Fibroblast of the conjunctiva (primary cell): Measurements from ENCODE around the gene MAVS.
"Not testable (repeated sequence)": the region's sequence is repeated elsewhere in the genome, so short reads cannot be mapped to it uniquely, and the experiment has no call there.

Experiments
- DNase-seq: peaks from one replicate; pipeline ENCODE4 v3.0.0-alpha.2; 2010; ENCODE audit warnings: low read depth

MAVS gene

DNA sequence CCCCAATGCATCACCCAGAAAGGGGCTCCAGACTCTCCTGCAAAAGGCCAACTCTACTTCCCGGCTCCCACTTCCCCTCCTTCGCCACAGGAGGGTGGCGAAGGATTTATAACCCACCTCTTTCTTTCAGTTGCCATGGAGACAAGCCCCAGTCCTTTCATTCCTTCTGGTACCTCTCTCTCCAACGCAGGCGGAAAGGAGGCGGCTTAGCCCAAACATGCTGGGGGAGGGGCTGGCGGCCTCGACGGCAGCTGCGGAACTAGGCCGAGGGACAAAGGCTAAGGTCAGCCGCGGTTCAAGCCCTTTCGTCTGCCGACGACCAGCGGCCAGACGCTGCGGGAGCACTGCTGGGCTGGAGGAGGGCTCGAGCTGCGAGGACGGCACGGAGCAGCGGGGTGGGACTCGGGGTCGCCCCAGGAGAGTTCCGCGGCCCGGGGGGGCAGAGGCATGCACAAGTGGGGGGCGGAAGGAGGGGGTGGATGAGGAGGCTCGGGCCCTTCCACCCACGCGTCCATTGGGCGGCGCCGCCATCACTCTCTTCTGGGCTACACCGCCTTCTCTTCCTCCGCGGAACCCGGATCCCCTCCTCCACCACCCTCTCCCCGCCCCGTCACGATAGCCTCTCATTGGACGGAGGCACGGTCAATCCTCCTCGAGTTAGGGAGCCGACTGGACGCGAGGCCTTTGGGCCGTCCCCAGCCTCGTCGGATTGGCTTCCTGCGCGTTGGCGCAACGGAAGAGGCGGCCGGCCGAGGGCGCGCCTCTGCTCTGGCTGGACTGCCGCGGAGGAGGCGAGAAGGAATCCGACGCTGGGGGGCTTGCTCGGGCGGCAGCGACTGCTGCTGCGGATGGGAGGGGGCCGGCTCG, 42.2 kb downstream of the MAVS start, which contains the start of gene PANK2:
Gene PANK2, plus strand, starts transcription at position 766 of the 867 bp plus-strand sequence.
- DNase-seq: peak; percentile 98

DNA sequence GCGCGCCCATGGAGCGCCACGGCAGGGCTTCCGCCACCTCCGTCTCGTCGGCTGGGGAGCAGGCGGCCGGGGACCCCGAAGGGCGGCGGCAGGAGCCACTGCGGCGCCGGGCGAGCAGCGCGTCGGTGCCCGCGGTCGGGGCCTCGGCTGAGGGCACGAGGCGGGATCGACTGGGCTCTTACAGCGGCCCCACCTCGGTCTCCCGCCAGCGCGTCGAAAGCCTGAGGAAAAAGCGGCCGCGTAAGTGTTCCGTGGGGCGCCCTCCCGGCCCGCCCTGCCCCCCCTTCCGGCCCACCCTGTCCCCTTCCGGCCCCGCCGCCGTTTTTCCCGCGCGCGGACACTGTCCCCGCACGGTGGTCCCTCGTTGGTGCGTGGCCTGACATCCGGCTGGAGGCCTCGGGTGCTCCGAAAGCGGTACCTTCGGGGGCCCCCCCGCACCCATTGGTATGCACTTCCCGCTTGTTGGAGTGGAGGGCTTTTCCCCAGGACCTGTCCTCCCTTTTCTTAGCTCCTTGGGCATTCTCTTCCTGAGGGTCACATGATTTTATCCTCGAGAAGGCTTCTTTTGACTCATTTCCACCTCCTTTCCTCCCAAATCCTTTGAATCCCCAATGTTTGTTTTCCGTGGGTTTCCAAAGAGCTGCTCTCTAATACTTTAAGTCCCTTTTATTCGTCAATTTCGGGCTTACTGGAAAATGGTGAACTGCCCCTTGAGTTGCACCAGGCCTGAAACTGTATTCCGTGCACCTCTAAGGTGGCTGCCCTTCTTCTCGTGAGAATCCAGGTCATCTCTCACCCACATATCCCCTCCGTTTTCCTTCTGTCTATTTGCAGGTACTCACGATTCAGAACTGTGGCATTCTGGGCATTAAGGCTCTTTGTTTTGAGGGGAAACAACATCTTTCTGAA, 43.1 kb downstream of the MAVS start:
- DNase-seq: no peak

DNA sequence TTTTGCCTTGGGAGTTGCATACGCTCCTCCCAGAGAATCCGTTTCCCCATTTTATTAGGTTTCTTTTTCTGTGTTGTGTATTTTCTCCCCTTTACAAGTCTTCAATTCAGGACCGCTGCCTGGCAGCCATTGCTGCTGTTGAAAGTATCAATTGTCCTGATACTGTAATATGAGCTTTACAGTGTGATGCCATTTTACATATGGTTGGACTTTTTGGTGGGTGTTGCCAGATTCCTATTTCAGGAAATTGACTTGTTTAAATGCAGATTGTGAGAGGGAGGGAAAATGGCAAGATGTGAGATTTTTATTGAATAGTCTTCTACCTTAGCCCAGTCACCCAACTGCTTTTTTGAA, 43.7 kb downstream of the MAVS start:
- peak; percentile 20 for DNase-seq

DNA sequence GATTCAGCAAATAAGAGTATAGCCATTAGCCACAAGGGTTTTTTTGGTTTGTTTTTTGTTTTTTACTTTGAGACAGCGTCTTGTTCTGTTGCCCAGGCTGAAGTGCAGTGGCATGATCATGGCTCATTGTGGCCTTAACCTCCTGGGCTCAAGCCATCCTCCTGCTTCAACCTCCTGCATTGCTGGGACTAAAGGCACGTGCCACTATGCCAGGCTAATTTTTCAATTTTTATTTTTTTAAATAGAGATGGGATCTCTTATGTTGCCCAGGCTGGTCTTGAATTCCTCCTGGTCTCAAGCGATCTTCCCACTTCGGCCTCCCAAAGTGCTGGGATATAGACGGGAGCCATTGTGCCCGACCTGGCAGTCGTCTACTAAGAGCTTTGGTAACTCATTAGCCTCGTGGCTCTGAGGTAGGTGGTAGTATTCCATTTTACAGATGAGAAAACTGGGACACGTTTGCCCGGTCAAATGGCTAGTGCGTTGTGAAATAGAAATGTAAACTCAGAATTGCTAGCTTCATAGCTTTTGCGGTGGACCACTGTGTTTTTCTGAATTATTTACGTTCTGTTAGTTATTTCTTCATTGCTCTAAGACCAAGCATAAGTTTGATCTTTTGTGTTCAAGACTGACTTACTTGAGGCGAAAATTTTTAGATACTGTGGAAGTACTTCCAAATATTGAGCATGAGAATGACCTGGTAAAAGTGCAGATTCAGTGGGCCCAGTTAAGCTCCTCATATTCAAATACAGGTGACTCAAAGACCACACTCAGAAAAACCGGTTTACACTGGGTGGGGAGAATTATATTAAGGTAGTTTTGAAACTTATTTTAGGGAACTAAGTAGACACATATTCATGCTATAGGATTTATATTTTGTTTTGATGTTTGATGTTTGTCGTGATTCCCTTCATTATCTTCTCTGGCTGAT, 44.6 kb downstream of the MAVS start:
- no peak for DNase-seq

DNA sequence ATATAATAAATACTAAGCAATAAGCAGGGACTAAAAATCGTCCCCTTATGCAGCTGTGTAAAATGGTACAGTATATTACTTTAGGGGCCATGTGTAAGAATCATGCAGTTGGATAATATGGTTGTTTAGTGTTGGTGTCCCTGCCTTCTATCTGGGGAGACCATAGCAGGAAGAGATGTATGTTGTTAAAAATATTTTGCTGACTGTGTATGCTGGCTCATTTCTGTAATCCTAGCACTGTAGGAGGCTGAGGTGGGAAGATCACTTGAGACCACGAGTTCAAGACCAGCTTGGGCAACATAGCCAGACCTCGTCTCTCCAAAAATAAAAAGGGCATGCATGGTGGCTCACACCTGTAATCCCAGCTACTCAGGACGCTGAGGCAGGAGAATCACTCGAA, 48.2 kb downstream of the MAVS start:
- no peak for DNase-seq

DNA sequence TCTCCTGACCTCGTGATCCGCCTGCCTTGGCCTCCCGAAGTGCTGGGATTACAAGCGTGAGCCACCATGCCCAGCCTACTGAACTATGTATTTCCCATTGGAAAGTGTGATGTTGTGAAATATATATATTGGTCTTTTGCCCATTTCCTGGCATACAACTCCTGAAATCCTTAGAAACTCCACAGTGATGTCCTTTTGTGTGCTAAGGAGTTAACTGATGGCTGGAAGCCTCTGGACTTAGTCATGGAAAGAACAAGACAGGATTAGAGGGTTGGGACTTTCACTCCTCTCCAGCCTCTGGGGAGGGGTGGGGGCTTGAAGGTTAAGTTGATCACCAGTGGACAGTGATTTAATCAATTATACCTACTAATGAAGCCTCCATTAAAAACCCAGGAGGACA, 49.7 kb downstream of the MAVS start:
- DNase-seq: no peak

DNA sequence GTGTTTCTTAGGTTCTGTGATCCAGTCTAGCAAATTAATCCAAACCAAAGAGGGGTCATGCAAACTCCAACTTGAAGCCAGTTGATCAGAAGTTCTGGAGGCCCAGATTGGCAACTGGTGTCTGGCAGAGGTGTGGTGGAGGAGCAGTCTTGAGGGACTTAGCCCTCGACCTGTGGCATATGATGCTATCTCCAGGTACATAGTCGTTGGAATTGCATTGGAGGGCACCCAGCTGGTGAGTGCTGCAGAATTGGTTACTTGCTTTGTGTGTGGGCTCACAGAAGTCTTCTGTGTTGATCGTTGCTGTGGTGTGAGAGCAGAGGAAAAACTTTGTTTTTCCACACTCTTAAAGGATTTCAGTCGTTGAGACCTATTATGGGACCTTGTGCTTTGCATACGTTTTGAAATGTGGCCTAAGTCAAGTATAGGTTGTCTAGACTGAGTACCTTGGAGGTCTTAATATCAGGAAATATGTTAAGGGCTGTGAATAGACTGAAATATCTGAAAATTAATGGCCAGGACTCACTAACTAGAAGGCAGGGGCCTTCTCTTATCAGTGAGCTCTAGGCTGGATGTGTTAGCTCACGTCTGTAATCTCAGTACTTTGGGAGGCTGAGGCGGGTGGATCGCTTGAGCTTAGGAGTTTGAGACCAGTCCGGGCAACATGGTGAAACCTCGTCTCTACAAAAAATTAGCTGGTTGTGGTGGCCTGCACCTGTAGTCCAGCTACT, 50.4 kb downstream of the MAVS start:
- DNase-seq: no peak

DNA sequence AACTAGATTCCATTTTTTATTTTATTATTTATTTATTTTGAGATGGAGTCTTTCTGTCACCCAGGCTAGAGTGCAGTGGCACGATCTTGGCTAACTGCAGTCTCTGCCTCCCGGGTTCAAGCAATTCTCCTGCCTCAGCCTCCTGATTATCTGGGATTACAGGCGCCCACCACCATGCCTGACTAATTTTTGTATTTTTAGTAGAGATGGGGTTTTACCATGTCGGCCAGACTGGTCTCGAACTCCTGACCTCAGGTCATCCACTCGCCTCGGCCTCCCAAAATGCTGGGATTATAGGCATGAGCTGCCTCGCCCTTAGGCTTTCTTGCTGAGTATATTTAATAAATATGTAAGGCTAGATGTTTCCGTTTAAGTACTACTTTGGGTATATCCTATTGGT, 51.5 kb downstream of the MAVS start:
- DNase-seq: not testable (repeated sequence)

DNA sequence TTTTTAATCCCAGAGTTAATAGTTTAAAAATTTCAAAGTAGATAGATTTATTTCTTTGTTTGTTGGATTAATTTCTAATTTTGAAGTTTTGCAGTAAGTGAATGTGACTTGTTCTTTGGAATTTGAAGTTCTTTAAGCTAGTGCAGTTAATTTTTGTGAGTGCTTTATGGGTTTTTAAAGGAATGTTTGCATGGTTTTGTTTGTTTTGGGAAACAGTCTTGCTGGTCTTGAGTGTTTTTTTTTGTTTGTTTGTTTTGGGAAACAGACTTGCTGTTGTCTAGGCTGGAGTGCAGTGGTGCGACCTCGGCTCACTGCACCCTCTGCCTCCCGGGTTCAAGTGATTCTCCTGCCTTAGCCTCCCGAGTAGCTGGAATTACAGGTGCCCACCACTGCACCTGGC, 52.0 kb downstream of the MAVS start:
- DNase-seq: no peak

DNA sequence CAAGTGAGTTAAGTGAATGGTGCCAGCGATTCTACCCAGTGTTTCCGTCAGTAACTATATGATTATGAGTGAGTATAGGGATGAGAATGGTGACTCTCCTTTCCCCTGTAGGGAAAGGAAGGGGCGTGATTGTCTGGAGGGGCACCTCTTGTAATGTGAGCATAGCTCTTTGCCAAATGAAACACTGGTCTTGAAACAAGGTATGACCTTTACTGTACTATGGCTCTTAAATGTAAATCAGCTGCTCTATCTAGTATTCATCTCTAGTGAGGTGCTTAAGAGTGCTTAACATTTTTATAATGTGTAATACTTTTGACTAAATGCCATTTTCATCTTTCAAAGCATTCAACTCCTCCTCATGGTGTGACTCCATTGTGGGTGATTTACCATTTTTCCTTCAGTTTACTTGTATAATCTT, 53.6 kb downstream of the MAVS start:
- DNase-seq: no peak

DNA sequence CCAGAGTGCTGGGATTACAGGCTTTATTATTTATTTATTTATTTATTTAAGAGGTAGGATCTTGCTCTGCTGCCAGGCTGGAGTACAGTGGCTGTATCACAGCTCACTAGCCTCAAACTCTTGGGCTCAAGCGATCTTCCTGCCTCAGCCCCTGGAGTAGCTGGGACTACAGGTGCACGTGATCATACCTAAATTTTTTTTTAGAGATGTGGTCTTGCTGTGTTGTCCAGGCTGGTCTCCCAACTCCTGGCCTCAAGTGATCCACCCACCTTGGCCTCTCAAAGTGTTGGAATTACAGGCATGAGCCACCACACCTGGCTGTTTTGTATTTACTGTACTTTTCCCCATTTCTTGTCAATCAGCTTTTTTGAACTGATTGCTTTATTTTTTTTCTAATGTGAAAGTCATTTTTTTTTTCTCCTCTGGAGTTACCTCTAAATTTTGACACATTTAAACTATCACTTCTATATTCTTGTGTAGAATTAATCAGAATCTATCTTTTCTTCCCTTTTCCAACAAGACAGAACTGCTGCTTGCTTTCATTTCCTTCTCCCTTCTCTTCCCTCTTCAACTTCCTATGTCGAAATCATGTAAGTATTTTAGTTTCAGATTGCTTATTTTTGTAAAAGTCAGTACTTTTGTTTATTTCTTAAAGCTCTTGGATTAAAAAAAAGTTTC, 54.5 kb downstream of the MAVS start:
- DNase-seq: no peak

DNA sequence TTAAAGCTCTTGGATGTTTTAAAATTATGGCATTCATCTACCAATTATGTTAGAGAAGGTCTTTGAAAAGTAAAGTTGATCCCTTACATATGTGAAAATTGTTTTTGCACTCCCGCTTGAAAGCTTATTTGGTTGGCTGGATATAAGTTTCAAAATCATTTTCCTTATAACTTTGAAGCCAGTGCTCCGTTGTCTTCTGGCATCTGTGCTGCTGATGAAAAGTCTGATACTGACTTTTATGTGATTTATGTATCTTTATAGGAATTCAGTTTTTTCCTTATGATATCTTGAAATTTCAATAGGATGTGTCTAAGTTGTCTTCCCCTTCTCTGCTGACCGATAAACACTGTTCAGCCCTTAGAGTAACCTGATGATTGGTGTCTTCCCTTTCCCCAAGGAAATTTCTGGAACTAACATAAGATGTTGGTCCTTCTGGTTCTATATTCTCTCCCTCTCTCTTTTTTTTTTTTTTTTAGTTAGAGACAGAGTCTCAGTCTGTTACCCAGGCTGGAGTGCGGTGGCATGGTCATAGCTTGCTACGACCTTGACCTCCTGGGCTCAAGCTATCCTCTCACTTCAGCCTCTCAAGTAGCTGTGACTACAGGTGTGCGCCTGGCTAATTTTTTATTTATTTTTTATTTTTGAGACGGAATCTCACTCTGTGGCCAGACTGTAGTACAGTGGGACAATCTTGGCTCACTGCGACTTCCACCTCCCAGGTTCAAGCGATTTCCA, 55.2 kb downstream of the MAVS start:
- DNase-seq: no peak

DNA sequence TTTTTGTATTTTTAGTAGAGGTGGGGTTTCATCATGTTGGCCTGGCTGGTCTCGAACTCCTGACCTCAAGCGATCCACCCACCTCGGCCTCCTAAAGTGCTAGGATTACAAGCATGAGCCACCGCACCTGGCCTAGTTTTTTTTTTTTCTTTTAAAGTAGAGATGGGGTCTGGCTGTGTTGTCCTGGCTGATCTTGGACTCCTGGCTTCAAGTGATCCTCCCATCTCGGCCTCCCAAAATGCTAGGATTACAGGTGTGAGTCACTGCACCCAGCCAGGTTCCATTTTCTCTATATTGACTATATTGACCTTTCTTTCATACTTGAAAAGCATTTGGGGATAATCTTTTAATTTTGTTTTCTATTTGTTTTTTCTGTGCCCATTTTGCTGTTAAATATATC, 55.8 kb downstream of the MAVS start:
- DNase-seq: no peak

DNA sequence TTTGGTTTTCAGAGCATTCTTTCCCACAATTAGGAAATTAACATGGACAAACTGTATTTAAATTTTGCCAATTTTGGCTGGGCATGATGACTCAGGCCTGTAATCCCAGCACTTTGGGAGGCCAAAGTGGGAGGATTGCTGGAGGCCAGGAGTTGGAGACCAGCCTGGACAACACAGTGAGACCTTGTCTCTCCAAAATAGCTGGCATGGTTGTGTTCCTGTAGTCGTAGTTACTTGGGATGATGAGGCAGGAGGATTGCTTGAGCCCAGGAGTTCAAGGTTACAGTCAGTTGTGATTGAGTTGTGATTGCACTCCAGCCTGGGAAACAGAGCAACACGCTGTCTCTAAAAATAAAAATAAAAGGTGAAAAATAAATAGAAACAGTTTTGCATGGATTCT, 57.6 kb downstream of the MAVS start:
- no peak for DNase-seq

DNA sequence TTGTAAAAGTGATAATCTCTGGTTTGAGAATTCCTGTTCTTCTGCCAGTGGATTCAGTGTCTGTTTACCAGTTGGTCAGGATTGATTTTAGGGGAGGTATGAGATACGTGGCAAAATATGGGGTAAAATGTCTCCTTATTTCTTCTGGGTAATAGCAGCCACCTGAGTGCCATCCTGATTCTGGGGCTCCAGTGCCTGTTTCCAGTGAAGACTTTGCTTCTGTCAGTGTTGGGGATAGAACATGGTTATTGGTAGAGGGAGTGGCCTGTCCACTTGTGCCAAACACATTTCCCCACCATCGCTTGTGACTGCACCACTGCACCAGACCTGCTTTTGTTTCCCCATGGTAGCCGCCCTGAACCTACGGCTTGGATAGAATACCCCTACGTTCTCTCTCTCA, 58.2 kb downstream of the MAVS start:
- DNase-seq: no peak

DNA sequence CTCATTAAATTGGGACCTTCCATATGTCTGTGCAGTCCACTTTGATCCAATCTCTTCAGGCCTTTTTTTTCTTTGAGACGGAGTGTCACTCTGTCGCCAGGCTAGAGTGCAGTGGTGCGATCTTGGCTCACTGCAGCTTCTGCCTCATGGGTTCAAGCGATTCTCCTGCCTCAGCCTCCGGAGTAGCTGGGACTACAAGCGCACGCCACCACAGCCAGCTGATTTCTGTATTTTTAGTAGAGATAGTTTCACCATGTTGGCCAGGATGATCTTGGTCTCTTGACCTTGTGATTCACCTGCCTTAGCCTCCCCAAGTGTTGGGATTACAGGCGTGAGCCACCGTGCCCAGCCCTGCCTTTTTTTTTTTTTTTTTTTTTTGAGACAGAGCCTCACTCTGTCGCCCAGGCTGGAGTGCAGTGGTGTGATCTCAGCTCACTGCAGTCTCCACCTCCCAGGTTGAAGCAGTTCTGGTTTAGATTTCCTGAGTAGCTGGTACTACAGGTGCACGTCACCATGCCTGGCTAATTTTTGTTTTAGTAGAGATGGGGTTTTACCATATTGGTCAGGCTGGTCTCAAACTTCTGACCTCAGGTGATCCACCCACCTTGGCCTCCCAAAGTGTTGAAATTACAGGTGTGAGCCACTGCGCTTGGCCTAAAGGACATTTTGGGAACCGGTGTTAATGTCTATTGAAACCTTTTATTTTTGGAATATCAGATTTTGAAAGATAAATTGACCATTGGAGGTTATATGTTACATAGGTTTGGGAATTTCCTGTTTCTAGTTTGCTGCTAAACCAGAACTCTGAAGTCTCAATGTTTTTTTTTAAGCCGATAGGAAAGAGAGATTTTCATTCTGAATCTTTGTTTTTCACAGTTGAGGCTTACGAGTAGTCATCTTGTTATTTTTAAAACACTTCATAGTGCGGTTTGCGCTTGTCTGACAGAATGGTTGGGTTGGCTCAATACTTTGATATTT, 60.4 kb downstream of the MAVS start:
- DNase-seq: not testable (repeated sequence)

DNA sequence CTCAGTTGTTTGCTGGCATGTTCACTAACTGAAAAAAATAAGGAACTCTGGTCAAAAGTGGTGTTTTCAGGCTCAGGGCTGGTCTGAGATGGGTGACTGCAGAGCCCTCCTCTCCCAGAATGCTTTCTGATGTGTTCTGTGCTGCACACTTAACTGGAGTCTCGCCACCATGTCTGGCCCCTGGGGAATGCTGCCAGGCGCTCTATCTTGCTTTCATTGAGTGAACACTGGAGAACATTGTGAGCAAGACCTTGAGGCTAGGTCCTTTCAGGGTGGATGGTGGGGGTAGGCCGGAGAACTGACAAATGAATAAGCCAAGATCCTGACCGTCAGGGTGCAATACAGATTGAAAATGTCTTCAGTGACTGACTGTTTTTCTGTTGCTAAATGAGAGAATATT, 62.0 kb downstream of the MAVS start:
- no peak for DNase-seq

DNA sequence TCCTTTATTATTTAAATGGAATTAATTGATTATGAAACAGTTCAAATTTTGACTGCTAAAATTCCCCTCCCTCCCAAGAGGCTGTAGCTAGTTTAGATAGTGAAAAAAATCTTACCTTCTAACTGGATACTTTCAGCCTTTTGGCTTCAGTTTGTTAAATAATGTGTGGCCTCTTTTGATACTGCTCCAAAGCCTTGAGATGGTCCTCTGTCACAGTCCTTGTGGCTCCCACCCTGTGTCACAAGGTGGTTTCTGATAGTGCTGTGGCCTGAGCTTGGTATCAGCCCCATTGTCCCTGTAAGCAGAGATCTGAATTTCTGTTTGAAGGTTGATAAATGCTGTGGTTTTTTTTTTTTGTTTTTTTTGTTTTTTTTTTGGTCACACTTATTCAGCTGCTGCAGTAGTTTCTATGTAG, 63.3 kb downstream of the MAVS start:
- no peak for DNase-seq

DNA sequence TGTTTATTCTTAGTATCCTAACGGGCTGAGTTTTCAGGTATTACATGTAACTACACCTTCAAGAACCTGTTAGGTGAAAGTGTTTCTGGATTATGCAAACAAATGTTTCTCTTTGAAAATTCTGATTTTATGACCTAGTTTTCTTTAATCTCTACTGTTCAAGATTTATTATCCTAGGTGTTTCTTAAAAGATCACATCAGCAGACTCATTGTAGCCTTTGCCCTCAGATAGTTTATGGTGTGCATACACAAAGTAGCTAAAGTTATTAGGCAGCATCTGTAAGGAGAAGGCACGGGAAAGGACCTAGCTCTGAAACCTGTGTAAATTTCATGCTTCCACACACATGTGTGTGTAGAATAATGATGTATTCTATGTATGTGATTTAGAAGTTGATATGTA, 64.2 kb downstream of the MAVS start:
- DNase-seq: no peak
